Cardiac muscle cell (in vitro differentiated cells and primary cell): Measurements from ENCODE around the gene ENO2. TPM values are rescaled to one million over a fixed set of nuclear protein-coding genes. Genes with fewer than 3 reads are reported as not detected.

Experiments
- DNase-seq, 2 donors: peaks; one replicate each; pipeline versions ENCODE4 v3.0.0 to v3.0.0-alpha.2; 2010 to 2017; ENCODE audit warnings: low read depth in 1 of 2, low spot score in 1 of 2
- H3K27ac ChIP-seq: fragments of 200-600 bp; sonication (generic); 2 replicates; pipeline ENCODE4 v1.5.1; 2016
- H3K27me3 ChIP-seq: fragments of 200-600 bp; sonication (generic); 2 replicates; pipeline ENCODE4 v1.6.0; 2016; ENCODE audit warnings: control low read depth
- H3K36me3 ChIP-seq: fragments of 200-600 bp; sonication (generic); 2 replicates; pipeline ENCODE4 v1.5.1; 2016; ENCODE audit warnings: control low read depth
- H3K4me1 ChIP-seq: fragments of 200-600 bp; sonication (generic); 2 replicates; pipeline ENCODE4 v1.8.1; 2017; ENCODE audit warnings: low read depth, mild to moderate bottlenecking, mixed run types
- H3K4me3 ChIP-seq: fragments of 200-600 bp; sonication (generic); 2 replicates; pipeline ENCODE4 v1.5.1; 2016; ENCODE audit warnings: mild to moderate bottlenecking
- H3K9me3 ChIP-seq: fragments of 200-600 bp; sonication (generic); 2 replicates; pipeline ENCODE4 v1.5.1; 2017; ENCODE audit warnings: low read depth, mild to moderate bottlenecking, control low read depth
- CTCF ChIP-seq: IDR thresholded peaks from 2 replicates; pipeline ENCODE4 v1.5.1; 2012; ENCODE audit warnings: low read depth, mild to moderate bottlenecking, low read length
- polyA plus RNA-seq: library from polyadenylated mRNA; unstranded; fragments of >200 nt; fragmentation: Nextera tagmentation; extraction: Ambion mirVana; gene quantifications from 2 replicates; pipeline ENCODE4 v1.2.1, GENCODE V29; 2016
- total RNA-seq: library from RNA; depleted of rRNA; stranded (reverse); fragments of >200 nt; gene quantifications from 2 replicates; pipeline ENCODE4 v1.2.3, GENCODE V29; 2016

The ENO2 gene
- total and polyA plus RNA-seq, 2 experiments from 2014 or later: 87.7 to 133 TPM

GRCh38 chr12:6967651-6968100 lies 53.3 kb downstream of the ENO2 start:
- Histone ChIP-seq H3K27ac (no peak overlapping the region), H3K27me3 (no peaks in the 10 kb centered on the region), H3K9me3 (no peaks in the 10 kb centered on the region), H3K4me1 (peaks cover 16% of the 10 kb centered on the region), H3K36me3 (peaks cover 39% of the 10 kb centered on the region), H3K4me3 (no peak overlapping the region)
- no peak for DNase-seq
- TF ChIP-seq CTCF: no peak

GRCh38 chr12:6968426-6968825 lies 54.0 kb downstream of the ENO2 start:
- no peaks in the 10 kb centered on the region for H3K9me3 ChIP-seq
- no peak for TF ChIP-seq CTCF
- H3K4me3 ChIP-seq: no peak overlapping the region
- H3K4me1 ChIP-seq: peaks cover 16% of the 10 kb centered on the region
- DNase-seq: no peak
- H3K27me3 ChIP-seq: no peaks in the 10 kb centered on the region
- H3K27ac ChIP-seq: no peak overlapping the region
- H3K36me3 ChIP-seq: peaks cover 39% of the 10 kb centered on the region

DNA sequence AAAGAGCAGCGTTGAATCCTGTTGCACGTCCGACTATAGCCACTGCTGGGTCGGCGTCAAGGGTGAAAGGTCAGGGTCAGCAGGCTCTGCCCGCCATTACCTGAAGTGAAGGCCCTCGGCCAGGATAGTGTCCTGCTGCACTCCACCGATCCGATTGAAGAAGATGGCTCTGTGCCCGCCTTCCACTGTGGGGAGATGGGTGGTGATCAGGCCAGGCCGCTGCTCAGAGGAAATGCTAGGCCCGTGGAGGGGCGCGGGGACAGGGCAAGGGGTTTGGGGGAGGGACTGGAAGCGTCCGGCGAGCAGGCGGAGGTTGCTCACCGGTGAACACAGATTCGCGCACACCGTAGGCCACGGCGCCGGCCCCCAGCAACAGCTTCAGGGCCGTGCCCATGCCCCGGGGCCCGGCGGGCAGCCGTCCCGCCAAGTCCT lies 55.7 kb downstream of the ENO2 start:
- Histone ChIP-seq H3K27me3 (no peaks in the 10 kb centered on the region), H3K27ac (peak overlapping the region; percentile 91), H3K4me1 (peaks cover 13% of the 10 kb centered on the region), H3K9me3 (no peaks in the 10 kb centered on the region), H3K4me3 (peak overlapping the region; percentile 86), H3K36me3 (peaks cover 49% of the 10 kb centered on the region)
- DNase-seq: no peak
- no peak for TF ChIP-seq CTCF

Other genes with a start within 250 kb of the ENO2 start
- gene ZNF384, start 225.2 kb upstream of the ENO2 start, total RNA-seq: 39.4 and 44.9 TPM in 2 replicates
- gene ZNF384, start 225.2 kb upstream of the ENO2 start, polyA plus RNA-seq: 38.2 and 44.1 TPM in 2 replicates
- 0.36 and 5.5 TPM in 2 replicates for gene PIANP, start 213.8 kb upstream of the ENO2 start, total RNA-seq
- 4.1 and 5.0 TPM in 2 replicates for gene PIANP, start 213.8 kb upstream of the ENO2 start, polyA plus RNA-seq
- gene COPS7A, start 190.5 kb upstream of the ENO2 start, total RNA-seq: 71.0 and 82.1 TPM in 2 replicates
- gene COPS7A, start 190.5 kb upstream of the ENO2 start, polyA plus RNA-seq: 97.7 and 108 TPM in 2 replicates
- 342 and 449 TPM in 2 replicates for gene MLF2, start 161.4 kb upstream of the ENO2 start, total RNA-seq
- 575 and 592 TPM in 2 replicates for gene MLF2, start 161.4 kb upstream of the ENO2 start, polyA plus RNA-seq
- gene PTMS, start 148.2 kb upstream of the ENO2 start, total RNA-seq: 194 and 290 TPM in 2 replicates
- gene PTMS, start 148.2 kb upstream of the ENO2 start, polyA plus RNA-seq: 426 and 467 TPM in 2 replicates
- gene LAG3, start 142.1 kb upstream of the ENO2 start, total RNA-seq: 0.15 TPM in 1 of 2 replicates, not detected in the other
- gene LAG3, start 142.1 kb upstream of the ENO2 start, polyA plus RNA-seq: 0.34 TPM in 1 of 2 replicates, not detected in the other
- 3.1 and 3.3 TPM in 2 replicates for gene CD4, start 125.1 kb upstream of the ENO2 start, total RNA-seq
- gene CD4, start 125.1 kb upstream of the ENO2 start, polyA plus RNA-seq: 5.2 and 5.9 TPM in 2 replicates
- gene GPR162, start 92.8 kb upstream of the ENO2 start, total RNA-seq: 41.1 and 51.0 TPM in 2 replicates
- 29.2 and 38.6 TPM in 2 replicates for gene GPR162, start 92.8 kb upstream of the ENO2 start, polyA plus RNA-seq
- gene P3H3, start 86.2 kb upstream of the ENO2 start, total RNA-seq: 11.6 and 19.7 TPM in 2 replicates
- gene P3H3, start 86.2 kb upstream of the ENO2 start, polyA plus RNA-seq: 13.7 and 18.2 TPM in 2 replicates
- 3.0 and 5.2 TPM in 2 replicates for gene GNB3, start 73.7 kb upstream of the ENO2 start, total RNA-seq
- gene GNB3, start 73.7 kb upstream of the ENO2 start, polyA plus RNA-seq: 1.7 and 2.1 TPM in 2 replicates
- gene CDCA3, start 63.3 kb upstream of the ENO2 start, total RNA-seq: 11.5 and 42.8 TPM in 2 replicates
- 10.4 and 84.9 TPM in 2 replicates for gene CDCA3, start 63.3 kb upstream of the ENO2 start, polyA plus RNA-seq
- gene USP5, start 62.4 kb upstream of the ENO2 start, total RNA-seq: 145 and 150 TPM in 2 replicates
- 156 TPM in 2 replicates for gene USP5, start 62.4 kb upstream of the ENO2 start, polyA plus RNA-seq
- 1,963 and 2,650 TPM in 2 replicates for gene TPI1, start 47.0 kb upstream of the ENO2 start, total RNA-seq
- gene TPI1, start 47.0 kb upstream of the ENO2 start, polyA plus RNA-seq: 3,554 and 4,448 TPM in 2 replicates
- 11.6 and 12.3 TPM in 2 replicates for gene SPSB2, start 41.3 kb upstream of the ENO2 start, total RNA-seq
- 13.5 and 15.6 TPM in 2 replicates for gene SPSB2, start 41.3 kb upstream of the ENO2 start, polyA plus RNA-seq
- gene LRRC23, start 9.8 kb upstream of the ENO2 start, total RNA-seq: 17.5 and 18.8 TPM in 2 replicates
- 23.7 and 24.8 TPM in 2 replicates for gene LRRC23, start 9.8 kb upstream of the ENO2 start, polyA plus RNA-seq
- gene ATN1, start 13.4 kb downstream of the ENO2 start, total RNA-seq: 28.1 and 46.4 TPM in 2 replicates
- gene ATN1, start 13.4 kb downstream of the ENO2 start, polyA plus RNA-seq: 22.8 and 37.8 TPM in 2 replicates
- not detected in 2 replicates for gene RNU7-1, start 29.2 kb downstream of the ENO2 start, total RNA-seq
- not detected in 2 replicates for gene RNU7-1, start 29.2 kb downstream of the ENO2 start, polyA plus RNA-seq
- gene C12orf57, start 29.4 kb downstream of the ENO2 start, total RNA-seq: 260 and 307 TPM in 2 replicates
- gene C12orf57, start 29.4 kb downstream of the ENO2 start, polyA plus RNA-seq: 154 and 208 TPM in 2 replicates
- 17.4 and 19.2 TPM in 2 replicates for gene PTPN6, start 36.8 kb downstream of the ENO2 start, total RNA-seq
- 25.2 and 28.4 TPM in 2 replicates for gene PTPN6, start 36.8 kb downstream of the ENO2 start, polyA plus RNA-seq
- gene PHB2, start 56.1 kb downstream of the ENO2 start, total RNA-seq: 350 and 388 TPM in 2 replicates
- gene PHB2, start 56.1 kb downstream of the ENO2 start, polyA plus RNA-seq: 181 and 228 TPM in 2 replicates
- 15.7 and 21.5 TPM in 2 replicates for gene EMG1, start 56.3 kb downstream of the ENO2 start, total RNA-seq
- gene EMG1, start 56.3 kb downstream of the ENO2 start, polyA plus RNA-seq: 29.7 and 39.2 TPM in 2 replicates
- gene LPCAT3, start 103.9 kb downstream of the ENO2 start, total RNA-seq: 12.0 and 15.8 TPM in 2 replicates
- 31.4 and 37.8 TPM in 2 replicates for gene LPCAT3, start 103.9 kb downstream of the ENO2 start, polyA plus RNA-seq
- gene C1S, start 146.1 kb downstream of the ENO2 start, total RNA-seq: 3.0 and 5.0 TPM in 2 replicates
- 7.3 and 9.3 TPM in 2 replicates for gene C1S, start 146.1 kb downstream of the ENO2 start, polyA plus RNA-seq
- gene C1R, start 177.9 kb downstream of the ENO2 start, total RNA-seq: 2.4 and 3.6 TPM in 2 replicates
- gene C1R, start 177.9 kb downstream of the ENO2 start, polyA plus RNA-seq: 1.5 and 3.4 TPM in 2 replicates
- 18.4 and 32.4 TPM in 2 replicates for gene C1RL, start 194.6 kb downstream of the ENO2 start, total RNA-seq
- gene C1RL, start 194.6 kb downstream of the ENO2 start, polyA plus RNA-seq: 12.2 and 14.3 TPM in 2 replicates
- gene RBP5, start 214.3 kb downstream of the ENO2 start, total RNA-seq: 0.95 and 8.9 TPM in 2 replicates
- 1.5 and 4.1 TPM in 2 replicates for gene RBP5, start 214.3 kb downstream of the ENO2 start, polyA plus RNA-seq
- gene CLSTN3, start 215.8 kb downstream of the ENO2 start, total RNA-seq: 32.0 and 35.5 TPM in 2 replicates
- gene CLSTN3, start 215.8 kb downstream of the ENO2 start, polyA plus RNA-seq: 14.0 and 27.2 TPM in 2 replicates